ACC112 (cell line): ENCODE measurements around the gene TALDO1.

Experiments
- H2AFZ ChIP-seq: fragments of 200-600 bp; sonication (generic); one replicate; pipeline ENCODE4 v1.6.0; 2017; ENCODE audit warnings: antibody characterized with exemption, low read length; ENCODE audit not compliant: unreplicated experiment
- H3K27ac ChIP-seq: fragments of 200-600 bp; sonication (generic); 2 replicates; pipeline ENCODE4 v1.5.1; 2014; ENCODE audit warnings: low read depth, mild to moderate bottlenecking, antibody characterized with exemption, low read length, moderate library complexity
- H3K27me3 ChIP-seq: fragments of 200-600 bp; sonication (generic); 2 replicates; pipeline ENCODE4 v1.6.1; 2014; ENCODE audit warnings: mild to moderate bottlenecking, antibody characterized with exemption, low read length, moderate library complexity, mixed read lengths; ENCODE audit not compliant: insufficient read depth
- H3K36me3 ChIP-seq: fragments of 200-600 bp; sonication (generic); 2 replicates; pipeline ENCODE4 v1.6.1; 2016; ENCODE audit warnings: mild to moderate bottlenecking, antibody characterized with exemption, low read length, moderate library complexity, mixed read lengths; ENCODE audit not compliant: insufficient read depth
- H3K4me1 ChIP-seq: fragments of 200-600 bp; sonication (generic); one replicate; pipeline ENCODE4 v1.6.1; 2016; ENCODE audit warnings: low read length, mixed read lengths; ENCODE audit not compliant: insufficient read depth, unreplicated experiment, control insufficient read depth
- H3K4me3 ChIP-seq: fragments of 200-600 bp; sonication (generic); 2 replicates; pipeline ENCODE4 v1.5.1; 2014; ENCODE audit warnings: mild to moderate bottlenecking, low read depth, low read length
- H3K79me2 ChIP-seq: fragments of 200-600 bp; sonication (generic); one replicate; pipeline ENCODE4 v1.6.0; 2016; ENCODE audit warnings: low read length; ENCODE audit not compliant: control insufficient read depth, unreplicated experiment, insufficient read depth

The TALDO1 gene

GRCh38 chr11:789943-790342 lies 42.7 kb downstream of the TALDO1 start, which contains the start of gene CEND1:
Gene CEND1 (minus strand): TSS chr11:790090. CDS start chr11:788576, 1,514 bp downstream.
- no peak within 1 kb of the TSS for H3K27ac ChIP-seq
- peaks cover 2% of the 10 kb centered on the region for H3K79me2 ChIP-seq
- H3K4me1 ChIP-seq: no peaks in the 10 kb centered on the region
- no peaks in the 10 kb centered on the region for H3K36me3 ChIP-seq
- peak within 1 kb of the TSS; percentile 39; the same call in 1 of the 2 replicates for H3K4me3 ChIP-seq
- H2AFZ ChIP-seq: no peak within 1 kb of the TSS
- H3K27me3 ChIP-seq: no peaks in the 10 kb centered on the region

GRCh38 chr11:790721-791564 lies 43.7 kb downstream of the TALDO1 start:
- H3K27ac ChIP-seq: no peak overlapping the region
- no peak overlapping the region for H3K4me3 ChIP-seq
- peaks cover 6% of the 10 kb centered on the region for H3K79me2 ChIP-seq
- no peak overlapping the region for H2AFZ ChIP-seq
- H3K27me3 ChIP-seq: no peaks in the 10 kb centered on the region
- no peaks in the 10 kb centered on the region for H3K4me1 ChIP-seq
- H3K36me3 ChIP-seq: no peaks in the 10 kb centered on the region

GRCh38 chr11:791658-792534 lies 44.6 kb downstream of the TALDO1 start:
- H3K4me1 ChIP-seq: peaks cover 6% of the 10 kb centered on the region
- no peaks in the 10 kb centered on the region for H3K36me3 ChIP-seq
- H3K79me2 ChIP-seq: peaks cover 6% of the 10 kb centered on the region
- no peak overlapping the region for H3K4me3 ChIP-seq
- no peak overlapping the region for H2AFZ ChIP-seq
- no peak overlapping the region for H3K27ac ChIP-seq
- H3K27me3 ChIP-seq: no peaks in the 10 kb centered on the region

- H3K4me3 ChIP-seq: no peak overlapping the region
- H3K27me3 ChIP-seq: no peaks in the 10 kb centered on the region
- H3K36me3 ChIP-seq: no peaks in the 10 kb centered on the region
- no peak overlapping the region for H3K27ac ChIP-seq
- H3K4me1 ChIP-seq: peaks cover 8% of the 10 kb centered on the region
- peaks cover 6% of the 10 kb centered on the region for H3K79me2 ChIP-seq
- no peak overlapping the region for H2AFZ ChIP-seq
Observed at GRCh38 chr11:792535-792821, 45.2 kb downstream of the TALDO1 start.

GRCh38 chr11:792873-793272 lies 45.6 kb downstream of the TALDO1 start:
- H3K27ac ChIP-seq: no peak overlapping the region
- no peaks in the 10 kb centered on the region for H3K27me3 ChIP-seq
- peaks cover 6% of the 10 kb centered on the region for H3K79me2 ChIP-seq
- H3K4me3 ChIP-seq: no peak overlapping the region
- H3K4me1 ChIP-seq: peaks cover 8% of the 10 kb centered on the region
- H3K36me3 ChIP-seq: no peaks in the 10 kb centered on the region
- H2AFZ ChIP-seq: no peak overlapping the region

- Histone ChIP-seq H3K27ac (no peak overlapping the region), H3K27me3 (no peaks in the 10 kb centered on the region), H2AFZ (no peak overlapping the region), H3K36me3 (no peaks in the 10 kb centered on the region), H3K4me3 (no peak overlapping the region), H3K4me1 (peaks cover 8% of the 10 kb centered on the region), H3K79me2 (peaks cover 6% of the 10 kb centered on the region)
Observed at GRCh38 chr11:793556-793955, 46.3 kb downstream of the TALDO1 start.

GRCh38 chr11:794013-794765 lies 46.9 kb downstream of the TALDO1 start:
- Histone ChIP-seq H3K27ac (no peak overlapping the region), H3K27me3 (no peaks in the 10 kb centered on the region), H3K4me1 (peaks cover 8% of the 10 kb centered on the region), H2AFZ (no peak overlapping the region), H3K79me2 (peaks cover 6% of the 10 kb centered on the region), H3K36me3 (no peaks in the 10 kb centered on the region), H3K4me3 (no peak overlapping the region)

- H3K4me3 ChIP-seq: peak overlapping the region; percentile 86
- H3K27me3 ChIP-seq: no peaks in the 10 kb centered on the region
- no peaks in the 10 kb centered on the region for H3K36me3 ChIP-seq
- H3K4me1 ChIP-seq: peaks cover 8% of the 10 kb centered on the region
- H3K79me2 ChIP-seq: peaks cover 6% of the 10 kb centered on the region
- H2AFZ ChIP-seq: no peak overlapping the region
- H3K27ac ChIP-seq: no peak overlapping the region
Observed at GRCh38 chr11:794766-795633, 47.7 kb downstream of the TALDO1 start.

- H3K4me1 ChIP-seq: peaks cover 8% of the 10 kb centered on the region
- no peak overlapping the region for H2AFZ ChIP-seq
- H3K27ac ChIP-seq: peak overlapping the region; percentile 67
- H3K79me2 ChIP-seq: peaks cover 6% of the 10 kb centered on the region
- peak overlapping the region; percentile 86 for H3K4me3 ChIP-seq
- H3K27me3 ChIP-seq: no peaks in the 10 kb centered on the region
- H3K36me3 ChIP-seq: no peaks in the 10 kb centered on the region
Observed at GRCh38 chr11:795634-796564, 48.6 kb downstream of the TALDO1 start.
